ENCODE measurements around the gene PPP1R14C. TPM values are rescaled to one million over a fixed set of nuclear protein-coding genes. Genes with fewer than 3 reads are reported as not detected.

The PPP1R14C gene
- total and polyA plus RNA-seq, 7 donors = under 0.01 to 37.0 (median 19.8) TPM; not detected in 2

DNA sequence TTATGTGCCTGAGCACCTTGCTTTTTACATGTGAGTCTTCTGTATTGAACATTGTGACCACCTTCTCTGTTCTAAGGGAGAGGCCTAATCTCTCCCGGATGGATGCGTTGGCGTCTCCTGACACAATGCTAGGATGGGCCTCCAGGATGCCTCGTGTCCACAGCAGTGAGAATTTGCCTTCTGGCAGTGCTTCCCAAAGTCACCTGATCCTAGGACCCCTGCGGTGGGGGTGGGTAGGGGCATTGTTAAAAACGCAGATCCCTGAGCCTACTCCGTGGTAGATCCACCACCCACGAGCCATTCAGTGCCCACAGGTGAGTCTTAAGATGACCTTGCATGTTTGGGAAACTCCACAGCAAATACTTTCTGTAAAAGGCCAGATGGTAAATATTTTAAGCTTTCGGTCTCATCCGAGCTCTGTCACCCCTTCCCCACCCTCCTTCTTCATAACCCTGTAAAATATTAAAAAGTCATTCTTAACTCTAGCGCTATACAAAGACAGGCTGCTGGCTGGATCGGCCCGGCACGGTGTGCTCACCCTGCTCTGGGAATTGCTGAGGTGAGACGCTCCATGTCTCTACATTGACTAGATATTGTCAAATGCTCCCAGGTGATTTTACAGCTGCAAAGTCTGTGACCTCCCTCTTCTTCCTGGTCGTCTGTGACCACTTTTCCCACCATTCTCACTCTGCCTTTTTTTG, 119.3 kb downstream of the PPP1R14C start:
- intact Hi-C loops (cut with DNase I) = no loop called here
- H3K4me1 ChIP-seq = peaks cover 0 to 7% (median 0%) of the 10 kb centered on the region in 4 donors
- H3K27me3 ChIP-seq = no peaks in the 10 kb centered on the region
- TF ChIP-seq POLR2A (IDR thresholded peaks at IDR 0.05) (no peak), POLR2AphosphoS5 (IDR thresholded peaks at IDR 0.05) (no peak), EP300 (IDR thresholded peaks at IDR 0.05) (no peak)
- TF ChIP-seq, protein P1, sequence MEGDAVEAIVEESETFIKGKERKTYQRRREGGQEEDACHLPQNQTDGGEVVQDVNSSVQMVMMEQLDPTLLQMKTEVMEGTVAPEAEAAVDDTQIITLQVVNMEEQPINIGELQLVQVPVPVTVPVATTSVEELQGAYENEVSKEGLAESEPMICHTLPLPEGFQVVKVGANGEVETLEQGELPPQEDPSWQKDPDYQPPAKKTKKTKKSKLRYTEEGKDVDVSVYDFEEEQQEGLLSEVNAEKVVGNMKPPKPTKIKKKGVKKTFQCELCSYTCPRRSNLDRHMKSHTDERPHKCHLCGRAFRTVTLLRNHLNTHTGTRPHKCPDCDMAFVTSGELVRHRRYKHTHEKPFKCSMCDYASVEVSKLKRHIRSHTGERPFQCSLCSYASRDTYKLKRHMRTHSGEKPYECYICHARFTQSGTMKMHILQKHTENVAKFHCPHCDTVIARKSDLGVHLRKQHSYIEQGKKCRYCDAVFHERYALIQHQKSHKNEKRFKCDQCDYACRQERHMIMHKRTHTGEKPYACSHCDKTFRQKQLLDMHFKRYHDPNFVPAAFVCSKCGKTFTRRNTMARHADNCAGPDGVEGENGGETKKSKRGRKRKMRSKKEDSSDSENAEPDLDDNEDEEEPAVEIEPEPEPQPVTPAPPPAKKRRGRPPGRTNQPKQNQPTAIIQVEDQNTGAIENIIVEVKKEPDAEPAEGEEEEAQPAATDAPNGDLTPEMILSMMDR (IDR thresholded peaks at IDR 0.05) = no peak
- H3K36me3 ChIP-seq = no peaks in the 10 kb centered on the region
- no peak overlapping the region for H3K4me3 ChIP-seq
- DNase-seq = no peak
- no peak overlapping the region for H3K27ac ChIP-seq
- no peaks in the 10 kb centered on the region for H3K9me3 ChIP-seq
- 84 to 91% methylated on average over 16 of the region's 16 CpGs for WGBS, 2 donors

DNA sequence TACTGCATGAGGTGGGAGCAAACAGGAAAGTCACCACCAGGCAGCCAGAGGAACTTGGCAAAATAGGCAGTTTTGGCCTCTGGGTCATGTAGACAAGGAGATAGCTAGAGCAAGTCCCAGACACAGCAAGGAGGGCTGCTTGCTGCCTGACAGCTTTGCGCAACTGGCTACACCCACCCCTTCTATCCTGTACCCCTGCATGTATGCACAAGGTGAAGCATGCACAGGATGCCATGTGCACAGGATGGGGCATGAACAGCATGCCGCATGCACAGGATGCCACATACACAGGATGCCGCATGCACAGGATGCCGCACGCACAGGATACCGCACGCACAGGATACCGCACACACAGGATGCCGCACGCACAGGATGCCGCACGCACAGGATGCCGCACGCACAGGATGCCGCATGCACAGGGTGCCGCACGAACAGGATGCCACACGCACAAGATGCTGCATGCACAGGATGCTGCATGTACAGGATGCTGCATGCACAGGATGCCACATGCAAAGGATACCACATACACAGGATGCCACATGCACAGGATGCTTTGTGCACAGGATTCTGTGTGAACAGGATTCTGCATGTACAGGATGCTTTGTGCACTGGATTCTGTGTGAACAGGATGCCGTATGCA, 121.0 kb downstream of the PPP1R14C start:
- TF ChIP-seq POLR2AphosphoS5 (IDR thresholded peaks at IDR 0.05) = no peak
- TF ChIP-seq, protein P1 (IDR thresholded peaks at IDR 0.05) = no peak
- TF ChIP-seq POLR2A (IDR thresholded peaks at IDR 0.05) = no peak
- TF ChIP-seq EP300 (IDR thresholded peaks at IDR 0.05) = no peak
- H3K27me3 ChIP-seq = no peaks in the 10 kb centered on the region
- no peaks in the 10 kb centered on the region for H3K36me3 ChIP-seq
- DNase-seq = no peak
- H3K27ac ChIP-seq = no peak overlapping the region
- peaks cover 0 to 19% (median 5%) of the 10 kb centered on the region in 4 donors for H3K4me1 ChIP-seq
- intact Hi-C loops (cut with DNase I) = no loop called here
- no peak overlapping the region for H3K4me3 ChIP-seq
- 74 to 91% methylated on average over 19 of the region's 19 CpGs for WGBS, 2 donors
- H3K9me3 ChIP-seq = no peaks in the 10 kb centered on the region

DNA sequence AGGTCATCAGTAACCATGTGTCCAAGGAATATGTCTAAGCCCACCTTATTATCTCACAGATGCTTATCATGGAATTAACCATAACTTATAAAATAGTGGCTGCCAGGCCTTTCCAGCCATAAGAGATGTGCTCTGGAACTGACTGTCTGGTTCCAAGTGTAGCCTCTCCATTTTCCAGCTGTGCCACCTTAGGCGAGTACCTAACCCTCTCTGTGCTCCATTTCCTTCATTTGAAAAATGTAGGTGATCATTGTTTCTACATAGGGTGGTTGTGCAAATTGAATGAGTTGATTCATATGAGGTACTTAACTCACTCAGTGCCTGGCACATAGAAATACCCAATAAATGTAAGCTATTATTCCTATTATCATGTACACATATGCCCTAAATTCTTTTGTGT, 123.5 kb downstream of the PPP1R14C start:
- Histone ChIP-seq H3K27ac (no peak overlapping the region), H3K4me3 (no peak overlapping the region), H3K9me3 (no peaks in the 10 kb centered on the region), H3K36me3 (no peaks in the 10 kb centered on the region), H3K27me3 (no peaks in the 10 kb centered on the region), H3K4me1 (peaks cover 0 to 19% (median 5%) of the 10 kb centered on the region in 4 donors)
- TF ChIP-seq EP300 (IDR thresholded peaks at IDR 0.05) (no peak), POLR2A (IDR thresholded peaks at IDR 0.05) (no peak), POLR2AphosphoS5 (IDR thresholded peaks at IDR 0.05) (no peak)
- TF ChIP-seq, protein P1 (IDR thresholded peaks at IDR 0.05) = no peak
- no peak for DNase-seq
- intact Hi-C loops (cut with DNase I) = no loop called here
- WGBS, 2 donors = 95 to 100% methylated on average over 1 of the region's 1 CpG

DNA sequence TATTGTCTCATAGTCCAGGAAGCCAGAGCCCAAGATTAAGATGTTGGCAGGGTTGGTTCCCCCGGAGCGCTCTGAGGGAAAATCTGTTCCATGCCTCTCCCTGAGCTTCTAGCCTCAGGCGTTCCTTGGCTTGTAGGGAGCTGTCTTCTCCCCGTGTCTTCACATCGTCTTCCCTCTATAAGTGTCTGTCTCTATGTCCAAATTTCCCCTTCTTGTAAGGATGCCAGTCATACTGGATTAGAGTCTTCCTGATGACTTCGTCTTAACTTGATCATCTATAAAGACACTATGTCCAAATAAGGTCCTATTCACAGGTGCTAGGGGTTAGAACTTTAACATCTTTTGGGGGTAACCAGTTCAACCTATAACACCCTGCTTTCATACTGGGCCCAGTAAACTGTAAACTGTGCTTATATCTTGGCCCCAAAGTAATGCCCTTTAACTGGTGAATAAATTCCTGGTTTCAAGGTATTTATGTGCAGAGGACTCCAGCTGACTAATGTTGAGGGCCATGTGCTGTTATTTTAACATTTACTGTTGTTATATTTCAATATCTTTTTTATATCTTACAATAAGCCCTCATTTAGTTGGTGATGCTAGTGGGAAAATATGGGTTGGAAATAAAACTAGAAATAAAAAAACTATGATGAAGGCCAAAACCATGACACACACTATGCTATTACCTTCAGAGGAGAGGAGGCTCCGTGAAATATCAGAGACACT, 124.3 kb downstream of the PPP1R14C start:
- Histone ChIP-seq H3K4me1 (peaks cover 0 to 19% (median 5%) of the 10 kb centered on the region in 4 donors), H3K27me3 (no peaks in the 10 kb centered on the region), H3K27ac (no peak overlapping the region), H3K4me3 (no peak overlapping the region), H3K9me3 (no peaks in the 10 kb centered on the region), H3K36me3 (no peaks in the 10 kb centered on the region)
- WGBS, 2 donors = 89 to 95% methylated on average over 7 of the region's 7 CpGs
- intact Hi-C loops (cut with DNase I) = no loop called here
- DNase-seq = no peak
- TF ChIP-seq EP300 (IDR thresholded peaks at IDR 0.05) (no peak), POLR2A (IDR thresholded peaks at IDR 0.05) (no peak), POLR2AphosphoS5 (IDR thresholded peaks at IDR 0.05) (no peak)
- TF ChIP-seq, protein P1 (IDR thresholded peaks at IDR 0.05) = no peak
